ENCODE data around the gene TMEM179.

DNA sequence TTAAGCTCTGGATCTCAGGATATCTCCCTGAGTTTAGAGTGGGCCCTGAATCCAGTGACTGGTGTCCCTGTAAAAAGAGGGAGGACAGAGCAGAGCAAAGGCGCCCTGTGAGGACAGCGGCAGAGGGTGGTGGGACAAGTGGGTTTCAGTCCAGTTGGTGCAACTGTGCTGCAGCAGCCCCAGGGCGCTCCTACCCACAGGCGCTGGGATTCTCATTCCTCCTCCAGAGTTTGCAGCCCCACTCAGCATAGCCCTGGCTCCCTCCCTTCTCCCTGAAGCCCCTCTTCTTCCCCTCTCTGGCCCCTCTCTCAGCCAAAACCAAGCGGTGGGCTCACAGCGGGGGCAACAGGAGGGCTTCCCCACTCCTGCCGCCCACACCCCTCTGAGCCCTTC, 1.6 kb downstream of the TMEM179 start:
- TF ChIP-seq, protein P1, sequence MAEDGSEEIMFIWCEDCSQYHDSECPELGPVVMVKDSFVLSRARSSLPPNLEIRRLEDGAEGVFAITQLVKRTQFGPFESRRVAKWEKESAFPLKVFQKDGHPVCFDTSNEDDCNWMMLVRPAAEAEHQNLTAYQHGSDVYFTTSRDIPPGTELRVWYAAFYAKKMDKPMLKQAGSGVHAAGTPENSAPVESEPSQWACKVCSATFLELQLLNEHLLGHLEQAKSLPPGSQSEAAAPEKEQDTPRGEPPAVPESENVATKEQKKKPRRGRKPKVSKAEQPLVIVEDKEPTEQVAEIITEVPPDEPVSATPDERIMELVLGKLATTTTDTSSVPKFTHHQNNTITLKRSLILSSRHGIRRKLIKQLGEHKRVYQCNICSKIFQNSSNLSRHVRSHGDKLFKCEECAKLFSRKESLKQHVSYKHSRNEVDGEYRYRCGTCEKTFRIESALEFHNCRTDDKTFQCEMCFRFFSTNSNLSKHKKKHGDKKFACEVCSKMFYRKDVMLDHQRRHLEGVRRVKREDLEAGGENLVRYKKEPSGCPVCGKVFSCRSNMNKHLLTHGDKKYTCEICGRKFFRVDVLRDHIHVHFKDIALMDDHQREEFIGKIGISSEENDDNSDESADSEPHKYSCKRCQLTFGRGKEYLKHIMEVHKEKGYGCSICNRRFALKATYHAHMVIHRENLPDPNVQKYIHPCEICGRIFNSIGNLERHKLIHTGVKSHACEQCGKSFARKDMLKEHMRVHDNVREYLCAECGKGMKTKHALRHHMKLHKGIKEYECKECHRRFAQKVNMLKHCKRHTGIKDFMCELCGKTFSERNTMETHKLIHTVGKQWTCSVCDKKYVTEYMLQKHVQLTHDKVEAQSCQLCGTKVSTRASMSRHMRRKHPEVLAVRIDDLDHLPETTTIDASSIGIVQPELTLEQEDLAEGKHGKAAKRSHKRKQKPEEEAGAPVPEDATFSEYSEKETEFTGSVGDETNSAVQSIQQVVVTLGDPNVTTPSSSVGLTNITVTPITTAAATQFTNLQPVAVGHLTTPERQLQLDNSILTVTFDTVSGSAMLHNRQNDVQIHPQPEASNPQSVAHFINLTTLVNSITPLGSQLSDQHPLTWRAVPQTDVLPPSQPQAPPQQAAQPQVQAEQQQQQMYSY (CRISPR knock-in tag; IDR thresholded peaks at IDR 0.05), result no peak
- TF ChIP-seq ELF1 (CRISPR knock-in tag; IDR thresholded peaks at IDR 0.05), result no peak
- no peak for TF ChIP-seq NFRKB (IDR thresholded peaks at IDR 0.05)
- TF ChIP-seq CEBPB (IDR thresholded peaks at IDR 0.05; ENCODE audit: borderline replicate concordance, low read depth, low read length), result no peak
- TF ChIP-seq, protein P2, sequence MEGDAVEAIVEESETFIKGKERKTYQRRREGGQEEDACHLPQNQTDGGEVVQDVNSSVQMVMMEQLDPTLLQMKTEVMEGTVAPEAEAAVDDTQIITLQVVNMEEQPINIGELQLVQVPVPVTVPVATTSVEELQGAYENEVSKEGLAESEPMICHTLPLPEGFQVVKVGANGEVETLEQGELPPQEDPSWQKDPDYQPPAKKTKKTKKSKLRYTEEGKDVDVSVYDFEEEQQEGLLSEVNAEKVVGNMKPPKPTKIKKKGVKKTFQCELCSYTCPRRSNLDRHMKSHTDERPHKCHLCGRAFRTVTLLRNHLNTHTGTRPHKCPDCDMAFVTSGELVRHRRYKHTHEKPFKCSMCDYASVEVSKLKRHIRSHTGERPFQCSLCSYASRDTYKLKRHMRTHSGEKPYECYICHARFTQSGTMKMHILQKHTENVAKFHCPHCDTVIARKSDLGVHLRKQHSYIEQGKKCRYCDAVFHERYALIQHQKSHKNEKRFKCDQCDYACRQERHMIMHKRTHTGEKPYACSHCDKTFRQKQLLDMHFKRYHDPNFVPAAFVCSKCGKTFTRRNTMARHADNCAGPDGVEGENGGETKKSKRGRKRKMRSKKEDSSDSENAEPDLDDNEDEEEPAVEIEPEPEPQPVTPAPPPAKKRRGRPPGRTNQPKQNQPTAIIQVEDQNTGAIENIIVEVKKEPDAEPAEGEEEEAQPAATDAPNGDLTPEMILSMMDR (CRISPR knock-in tag; IDR thresholded peaks at IDR 0.05), result no peak
- no peak for TF ChIP-seq HOXD1 (CRISPR knock-in tag; IDR thresholded peaks at IDR 0.05)
- no peak for TF ChIP-seq MED1 (CRISPR knock-in tag; IDR thresholded peaks at IDR 0.05)
- TF ChIP-seq TARDBP (CRISPR knock-in tag; IDR thresholded peaks at IDR 0.05), result no peak
- TF ChIP-seq, protein P3, sequence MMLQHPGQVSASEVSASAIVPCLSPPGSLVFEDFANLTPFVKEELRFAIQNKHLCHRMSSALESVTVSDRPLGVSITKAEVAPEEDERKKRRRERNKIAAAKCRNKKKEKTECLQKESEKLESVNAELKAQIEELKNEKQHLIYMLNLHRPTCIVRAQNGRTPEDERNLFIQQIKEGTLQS (CRISPR knock-in tag; IDR thresholded peaks at IDR 0.05), result no peak
- TF ChIP-seq ZNF34 (CRISPR knock-in tag; IDR thresholded peaks at IDR 0.05; ENCODE audit: borderline replicate concordance), result no peak
- TF ChIP-seq FOXK2 (IDR thresholded peaks at IDR 0.05), result no peak

Measured in HepG2 (cell line).